ENCODE results near the gene U2AF1L4. TPM values are rescaled to one million over a fixed set of nuclear protein-coding genes. Genes with fewer than 3 reads are reported as not detected.

Gene U2AF1L4
- total and polyA plus RNA-seq, 2 donors (not counting 3 experiments of a cell fraction or from before 2014, with no cell fraction given), result 5.6 to 13.5 TPM

GRCh38 chr19:35776102-35776788 lies 31.0 kb upstream of the U2AF1L4 start:
- Histone ChIP-seq H3K4me3 (replicated peaks in 1 of 3; ENCODE audit: insufficient read depth in 1 of 3, low read depth in 1 of 3, low read length in 3 of 3) (peak overlapping the region in 2 of 3 experiments; percentile 46 to 57), H3K27me3 (ENCODE audit: control insufficient read depth in 2 of 2, insufficient read depth in 2 of 2, low read length in 2 of 2) (no peaks in the 10 kb centered on the region), H2AFZ (ENCODE audit: low read depth, low read length) (peak overlapping the region; percentile 80), H3K9me3 (replicated peaks; ENCODE audit: control insufficient read depth, insufficient read depth, low read length) (no peaks in the 10 kb centered on the region), H3K4me1 (ENCODE audit: control insufficient read depth, extremely low read depth, insufficient read depth, low read length) (peaks cover 4% of the 10 kb centered on the region), H3K27ac (ENCODE audit: insufficient read depth, low read depth, low read length) (no peak overlapping the region), H3K9me1 (replicated peaks; ENCODE audit: control insufficient read depth, extremely low read depth, insufficient read depth, low read length) (no peaks in the 10 kb centered on the region), H3K4me2 (ENCODE audit: insufficient read depth, low read length) (peak overlapping the region; percentile 59), H3K9ac (replicated peaks; ENCODE audit: extremely low read depth, insufficient read depth, low read length) (no peak overlapping the region), H3K79me2 (ENCODE audit: control insufficient read depth, insufficient read depth, low read length) (no peaks in the 10 kb centered on the region), H3K36me3 (ENCODE audit: control insufficient read depth in 2 of 2, extremely low read depth in 1 of 2, insufficient read depth in 2 of 2, low read length in 2 of 2) (peaks cover 0 to 2% of the 10 kb centered on the region in 2 experiments), H4K20me1 (replicated peaks; ENCODE audit: control insufficient read depth, extremely low read depth, insufficient read depth, low read length) (no peaks in the 10 kb centered on the region)
- DNase-seq (ENCODE audit: low read depth, low spot score), result no peak
- ChIA-PET POLR2A (no interaction called here), CTCF (interaction anchor here (0.6 to 1.1 kb wide), 2 partner anchors 13 to 18 kb away, joined by 3 read pairs; no protein-coding TSS in a partner anchor)
- FAIRE-seq, result no peak
- BruUV-seq (replicated peaks), result TSS peak; percentile 67
- dilution Hi-C loops (cut with MboI; ENCODE audit: extremely low pct_ligation_motif_present, low sequenced_read_pairs) (no loop called here), intact Hi-C loops (cut with micrococcal nuclease) (no loop called here)
- TF ChIP-seq FOS (IDR thresholded peaks at IDR 0.05; ENCODE audit: borderline replicate concordance, insufficient read depth, low read length), result no peak
- no peak for TF ChIP-seq JUN (IDR thresholded peaks at IDR 0.05; ENCODE audit: borderline replicate concordance, insufficient read depth, insufficient read length, low read depth)
- no peak for TF ChIP-seq POLR2A (IDR thresholded peaks at IDR 0.05; ENCODE audit: low read depth, low read length)
- TF ChIP-seq, protein P1, sequence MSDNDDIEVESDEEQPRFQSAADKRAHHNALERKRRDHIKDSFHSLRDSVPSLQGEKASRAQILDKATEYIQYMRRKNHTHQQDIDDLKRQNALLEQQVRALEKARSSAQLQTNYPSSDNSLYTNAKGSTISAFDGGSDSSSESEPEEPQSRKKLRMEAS (IDR thresholded peaks at IDR 0.05; ENCODE audit: insufficient read depth, insufficient read length), result no peak
- TF ChIP-seq EZH2 (IDR thresholded peaks at IDR 0.05; ENCODE audit: borderline replicate concordance, low read depth, low read length, severe bottlenecking), result no peak
